Cardiac fibroblast (primary cell): ENCODE measurements around the gene UBE4B.

ENCODE experiments used
- DNase-seq, 2 donors: peaks; one replicate each; pipeline versions ENCODE4 v3.0.0 to v3.0.0-alpha.2; 2010; ENCODE audit warnings: low read depth in 2 of 2
- H3K4me3 ChIP-seq, 2 donors: replicated peaks in 1 of 2; 1 replicate in 1 of 2; 2 replicates in 1 of 2; pipeline ENCODE4 v1.5.1; 2011; ENCODE audit warnings: low read depth in 2 of 2, low read length in 2 of 2, mild to moderate bottlenecking in 2 of 2, moderate library complexity in 1 of 2
- CTCF ChIP-seq: IDR thresholded peaks from one replicate; pipeline ENCODE4 v1.5.1; 2011; ENCODE audit warnings: low read depth, mild to moderate bottlenecking, low read length, inconsistent platforms

Gene UBE4B

GRCh38 chr1:10208537-10208936, 175.8 kb downstream of the UBE4B start:
- no peak overlapping the region for H3K4me3 ChIP-seq
- TF ChIP-seq CTCF, result no peak
- DNase-seq, result no peak

GRCh38 chr1:10209590-10209904, 176.8 kb downstream of the UBE4B start:
- H3K4me3 ChIP-seq, result peak overlapping the region; percentile 59 to 67
- TF ChIP-seq CTCF, result no peak
- DNase-seq, result no peak

GRCh38 chr1:10209905-10210810, 177.4 kb downstream of the UBE4B start, which contains the start of gene KIF1B:
KIF1B (plus strand) TSS chr1:10210570; CDS start chr1:10232329, 21,759 bp downstream.
- DNase-seq, result peak; percentile 98 to 99
- peak within 1 kb of the TSS; percentile 95 for H3K4me3 ChIP-seq
- peak; percentile 85 for TF ChIP-seq CTCF

GRCh38 chr1:10210841-10211804, 178.4 kb downstream of the UBE4B start:
- no peak for TF ChIP-seq CTCF
- peak; percentile 96 to 97 for DNase-seq

GRCh38 chr1:10211805-10212410, 179.2 kb downstream of the UBE4B start:
- TF ChIP-seq CTCF, result no peak
- peak overlapping the region; percentile 95 for H3K4me3 ChIP-seq
- DNase-seq, result no peak

More at GRCh38 chr1:10210841-10211804, 178.4 kb downstream of the UBE4B start:
- peak overlapping the region; percentile 95 for H3K4me3 ChIP-seq

- DNase-seq, result no peak
- TF ChIP-seq CTCF, result no peak
- H3K4me3 ChIP-seq, result peak overlapping the region in 1 of 2 donors; percentile 95
Measured at GRCh38 chr1:10212476-10212875, 179.7 kb downstream of the UBE4B start.
